Panc1 (cell line): Measurements from ENCODE around the gene VPS26A. TPM values are rescaled to one million over a fixed set of nuclear protein-coding genes. Genes with fewer than 3 reads are reported as not detected.

Experiments
- ATAC-seq: fragments of 200-7000 bp; cut with Tn5 transposase; 2 replicates; pipeline ENCODE4 v1.9.1; 2020; ENCODE audit warnings: mild to moderate bottlenecking, moderate library complexity
- BruUV-seq: library from RNA; stranded (reverse); fragments of 400-500 nt; replicated peaks from 2 replicates; lab custom pipeline; 2021; lab: Mats Ljungman, UMichigan
- CTCF ChIA-PET: fragments of 300-600 bp; sonication (Branson Sonifier 250); formaldehyde crosslinking; loops from one replicate; lab custom pipeline; 2022; ENCODE audit warnings: antibody characterized with exemption; lab: Charles Lee
- POLR2A ChIA-PET: fragments of 300-600 bp; sonication (Branson Sonifier 250); formaldehyde crosslinking; loops from one replicate; lab custom pipeline; 2022; ENCODE audit warnings: antibody characterized with exemption; lab: Charles Lee
- DNase-seq: peaks from one replicate; pipeline ENCODE4 v3.0.0-alpha.2; 2010; ENCODE audit warnings: low read depth, low spot score
- H3K27ac ChIP-seq: 2 replicates; pipeline ENCODE4 v1.5.1; 2011; ENCODE audit warnings: mild to moderate bottlenecking, low read length, inconsistent platforms
- H3K27me3 ChIP-seq: fragments of 200-500 bp; sonication (Bioruptor generic); 2 replicates; pipeline ENCODE4 v1.6.0; 2014; ENCODE audit warnings: low read length, inconsistent platforms; ENCODE audit not compliant: control insufficient read depth, insufficient read depth
- H3K36me3 ChIP-seq: fragments of 200-500 bp; sonication (Bioruptor generic); 2 replicates; pipeline ENCODE4 v1.5.1; 2014; ENCODE audit warnings: inconsistent platforms, mild to moderate bottlenecking, low read length, moderate library complexity; ENCODE audit not compliant: control insufficient read depth, insufficient read depth
- H3K4me1 ChIP-seq: 2 replicates; pipeline ENCODE4 v1.5.1; 2011; ENCODE audit warnings: inconsistent platforms, mild to moderate bottlenecking, low read length, moderate library complexity; ENCODE audit not compliant: control insufficient read depth, insufficient read depth
- H3K4me3 ChIP-seq, 2 experiments: 2 replicates each; pipeline ENCODE4 v1.5.1; 2011 to 2012; ENCODE audit warnings: low read depth in 2 of 2, low read length in 2 of 2, mild to moderate bottlenecking in 2 of 2, inconsistent platforms in 1 of 2, moderate library complexity in 1 of 2
- H3K9me3 ChIP-seq: fragments of 200-500 bp; sonication (Bioruptor generic); 2 replicates; pipeline ENCODE4 v1.5.1; 2014; ENCODE audit warnings: low read depth, mild to moderate bottlenecking, inconsistent platforms, low read length, moderate library complexity; ENCODE audit not compliant: control insufficient read depth, insufficient read depth
- POLR2AphosphoS5 ChIP-seq: IDR thresholded peaks from 2 replicates; pipeline ENCODE4 v1.6.1; 2012; ENCODE audit warnings: mild to moderate bottlenecking, low read depth, low read length, moderate library complexity
- SIN3A ChIP-seq: IDR thresholded peaks from 2 replicates; pipeline ENCODE4 v1.6.1; 2012; ENCODE audit warnings: low read depth, mild to moderate bottlenecking, low read length, moderate library complexity, borderline replicate concordance; ENCODE audit not compliant: insufficient read depth
- TCF7L2 ChIP-seq: IDR thresholded peaks from 2 replicates; pipeline ENCODE4 v1.6.1; 2011; ENCODE audit warnings: mild to moderate bottlenecking, low read depth, low read length, inconsistent platforms
- in situ Hi-C: cut with HindIII; loops from 2 replicates; pipeline ENCODE4 v1.10.0; 2016; ENCODE audit warnings: low sequenced_read_pairs, low pct_unique_long_range_greater_than_20kb
- intact Hi-C: fragments of 100-400 bp; cut with micrococcal nuclease; formaldehyde crosslinking; loops from one replicate; pipeline ENCODE4 v1.10.0; 2022; ENCODE audit not compliant: unreplicated experiment
- total RNA-seq: library from RNA; stranded (reverse); gene quantifications from one replicate; pipeline ENCODE4 v1.2.1, GENCODE V29; 2021; ENCODE audit not compliant: unreplicated experiment
- TF ChIP-seq, protein P1 (sequence below): fragments of 450-650 bp; IDR thresholded peaks from 2 replicates; pipeline ENCODE4 v1.5.1; 2017; ENCODE audit warnings: mild to moderate bottlenecking
- TF ChIP-seq, protein P2 (sequence below), 2 experiments: IDR thresholded peaks; 2 replicates each; pipeline ENCODE4 v1.6.1; 2011 to 2012; ENCODE audit warnings: low read depth in 2 of 2, control low read depth in 1 of 2, low read length in 1 of 2, mild to moderate bottlenecking in 1 of 2, moderate library complexity in 1 of 2; ENCODE audit not compliant: insufficient read depth in 1 of 2

Gene VPS26A
- total RNA-seq, 1 experiment from 2014 or later = 88.9 TPM

DNA sequence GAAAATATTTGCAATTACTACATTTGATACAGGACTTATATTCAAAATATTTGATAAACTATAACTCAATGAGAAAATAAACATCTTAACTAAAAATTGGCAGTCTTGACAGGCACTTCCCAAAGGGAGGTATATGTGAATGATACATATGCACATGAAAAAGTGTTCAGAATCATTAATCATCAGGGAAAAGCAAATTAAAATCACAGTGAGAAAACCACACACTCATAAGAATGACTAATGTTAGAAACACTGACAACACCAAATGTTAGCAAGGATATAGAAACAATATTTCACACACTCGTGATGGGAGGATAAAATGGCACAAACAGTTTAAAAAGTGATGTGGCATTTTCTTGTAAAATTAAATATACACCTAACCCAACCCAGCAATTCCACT, 4.1 kb upstream of the VPS26A start:
- DNase-seq = no peak
- POLR2A ChIA-PET = no interaction called here
- CTCF ChIA-PET = no interaction called here
- Histone ChIP-seq H3K4me1 (peaks cover 7% of the 10 kb centered on the region), H3K27me3 (no peaks in the 10 kb centered on the region), H3K4me3 (no peak overlapping the region), H3K27ac (no peak overlapping the region), H3K9me3 (no peaks in the 10 kb centered on the region), H3K36me3 (no peaks in the 10 kb centered on the region)
- in situ Hi-C loops (no loop called here), intact Hi-C loops (no loop called here)
- BruUV-seq = no TSS peak
- no peak for ATAC-seq
- TF ChIP-seq, protein P1, sequence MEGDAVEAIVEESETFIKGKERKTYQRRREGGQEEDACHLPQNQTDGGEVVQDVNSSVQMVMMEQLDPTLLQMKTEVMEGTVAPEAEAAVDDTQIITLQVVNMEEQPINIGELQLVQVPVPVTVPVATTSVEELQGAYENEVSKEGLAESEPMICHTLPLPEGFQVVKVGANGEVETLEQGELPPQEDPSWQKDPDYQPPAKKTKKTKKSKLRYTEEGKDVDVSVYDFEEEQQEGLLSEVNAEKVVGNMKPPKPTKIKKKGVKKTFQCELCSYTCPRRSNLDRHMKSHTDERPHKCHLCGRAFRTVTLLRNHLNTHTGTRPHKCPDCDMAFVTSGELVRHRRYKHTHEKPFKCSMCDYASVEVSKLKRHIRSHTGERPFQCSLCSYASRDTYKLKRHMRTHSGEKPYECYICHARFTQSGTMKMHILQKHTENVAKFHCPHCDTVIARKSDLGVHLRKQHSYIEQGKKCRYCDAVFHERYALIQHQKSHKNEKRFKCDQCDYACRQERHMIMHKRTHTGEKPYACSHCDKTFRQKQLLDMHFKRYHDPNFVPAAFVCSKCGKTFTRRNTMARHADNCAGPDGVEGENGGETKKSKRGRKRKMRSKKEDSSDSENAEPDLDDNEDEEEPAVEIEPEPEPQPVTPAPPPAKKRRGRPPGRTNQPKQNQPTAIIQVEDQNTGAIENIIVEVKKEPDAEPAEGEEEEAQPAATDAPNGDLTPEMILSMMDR = no peak
- TF ChIP-seq SIN3A (no peak), TCF7L2 (no peak), POLR2AphosphoS5 (no peak)
- TF ChIP-seq, protein P2, sequence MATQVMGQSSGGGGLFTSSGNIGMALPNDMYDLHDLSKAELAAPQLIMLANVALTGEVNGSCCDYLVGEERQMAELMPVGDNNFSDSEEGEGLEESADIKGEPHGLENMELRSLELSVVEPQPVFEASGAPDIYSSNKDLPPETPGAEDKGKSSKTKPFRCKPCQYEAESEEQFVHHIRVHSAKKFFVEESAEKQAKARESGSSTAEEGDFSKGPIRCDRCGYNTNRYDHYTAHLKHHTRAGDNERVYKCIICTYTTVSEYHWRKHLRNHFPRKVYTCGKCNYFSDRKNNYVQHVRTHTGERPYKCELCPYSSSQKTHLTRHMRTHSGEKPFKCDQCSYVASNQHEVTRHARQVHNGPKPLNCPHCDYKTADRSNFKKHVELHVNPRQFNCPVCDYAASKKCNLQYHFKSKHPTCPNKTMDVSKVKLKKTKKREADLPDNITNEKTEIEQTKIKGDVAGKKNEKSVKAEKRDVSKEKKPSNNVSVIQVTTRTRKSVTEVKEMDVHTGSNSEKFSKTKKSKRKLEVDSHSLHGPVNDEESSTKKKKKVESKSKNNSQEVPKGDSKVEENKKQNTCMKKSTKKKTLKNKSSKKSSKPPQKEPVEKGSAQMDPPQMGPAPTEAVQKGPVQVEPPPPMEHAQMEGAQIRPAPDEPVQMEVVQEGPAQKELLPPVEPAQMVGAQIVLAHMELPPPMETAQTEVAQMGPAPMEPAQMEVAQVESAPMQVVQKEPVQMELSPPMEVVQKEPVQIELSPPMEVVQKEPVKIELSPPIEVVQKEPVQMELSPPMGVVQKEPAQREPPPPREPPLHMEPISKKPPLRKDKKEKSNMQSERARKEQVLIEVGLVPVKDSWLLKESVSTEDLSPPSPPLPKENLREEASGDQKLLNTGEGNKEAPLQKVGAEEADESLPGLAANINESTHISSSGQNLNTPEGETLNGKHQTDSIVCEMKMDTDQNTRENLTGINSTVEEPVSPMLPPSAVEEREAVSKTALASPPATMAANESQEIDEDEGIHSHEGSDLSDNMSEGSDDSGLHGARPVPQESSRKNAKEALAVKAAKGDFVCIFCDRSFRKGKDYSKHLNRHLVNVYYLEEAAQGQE (IDR thresholded peaks at IDR 0.05; ENCODE audit: insufficient read depth in 1 of 2, low read depth in 2 of 2, low read length in 1 of 2) = no peak

DNA sequence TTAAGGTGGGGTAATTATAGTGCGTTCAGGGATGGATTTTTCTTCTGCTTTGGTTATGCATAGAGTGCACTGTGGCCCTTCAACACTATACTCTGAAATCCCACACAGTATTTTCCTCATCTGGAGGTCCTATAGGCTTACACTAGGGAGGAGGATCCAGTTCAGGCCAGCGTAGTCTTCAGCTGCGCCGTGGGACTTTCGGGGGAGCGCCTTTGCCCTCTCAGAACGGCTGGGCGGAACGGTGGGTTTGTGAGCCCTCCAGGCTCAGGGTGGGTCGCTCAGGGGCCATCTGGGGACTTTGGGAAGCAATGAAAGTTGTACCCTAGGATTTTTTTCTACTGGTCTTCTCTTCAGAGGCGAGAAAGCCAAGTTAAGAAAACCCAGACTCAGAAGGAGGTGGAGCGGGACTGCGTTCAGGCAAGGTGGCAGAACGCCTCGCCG, 652 bp upstream of the VPS26A start:
- DNase-seq (peak; percentile 79), ATAC-seq (peak; percentile 84)
- ChIA-PET CTCF (no interaction called here), POLR2A (no interaction called here)
- Histone ChIP-seq H3K36me3 (no peaks in the 10 kb centered on the region), H3K4me1 (peaks cover 10% of the 10 kb centered on the region), H3K4me3 (peak overlapping the region; percentile 80 to 83), H3K27ac (peak overlapping the region; percentile 94), H3K27me3 (no peaks in the 10 kb centered on the region), H3K9me3 (no peaks in the 10 kb centered on the region)
- in situ Hi-C loops (no loop called here), intact Hi-C loops (no loop called here)
- TSS peak; percentile 99 for BruUV-seq
- TF ChIP-seq, protein P1 = no peak
- TF ChIP-seq TCF7L2 = no peak
- no peak for TF ChIP-seq SIN3A
- TF ChIP-seq, protein P2 (IDR thresholded peaks at IDR 0.05; ENCODE audit: insufficient read depth in 1 of 2, low read depth in 2 of 2, low read length in 1 of 2) = no peak
- no peak for TF ChIP-seq POLR2AphosphoS5
